Measurements from ENCODE around the gene DPF3. TPM values are rescaled to one million over a fixed set of nuclear protein-coding genes. Genes with fewer than 3 reads are reported as not detected.

The DPF3 gene
- total RNA-seq = 2.9 TPM

DNA sequence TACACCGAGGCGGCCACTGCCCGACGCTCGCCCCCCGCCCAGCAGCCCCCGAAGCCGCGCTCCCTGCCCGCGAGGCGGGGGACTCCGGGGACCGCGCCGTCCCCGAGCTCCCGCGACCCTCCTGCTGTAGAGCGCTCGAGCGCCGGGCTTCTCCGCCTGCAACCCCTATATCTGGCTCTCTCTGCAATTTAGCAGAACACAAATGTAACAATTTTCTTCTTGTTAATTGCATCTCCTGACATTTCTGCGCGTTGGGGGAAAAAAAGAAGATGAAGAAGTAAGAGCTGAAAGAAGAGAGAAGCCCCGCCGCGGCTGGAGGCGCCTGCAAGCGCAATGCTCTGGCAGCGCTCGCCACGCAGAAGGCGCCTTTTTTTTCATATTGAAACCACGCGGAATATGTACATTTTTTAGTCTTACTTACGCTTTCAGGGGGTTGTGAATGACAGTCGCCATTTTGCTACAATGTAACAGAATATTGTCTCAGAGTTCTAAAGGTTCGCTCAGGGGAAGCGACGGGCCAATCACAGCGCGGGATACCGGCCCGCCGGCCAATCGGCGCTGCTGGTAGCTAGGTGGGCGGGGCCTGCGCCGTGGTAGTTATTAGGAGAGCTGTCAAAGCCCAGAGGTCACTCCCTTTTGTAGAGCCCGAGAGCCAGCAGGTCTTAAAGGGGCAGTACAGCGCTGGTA lies at the start of gene DPF3:
TSS of gene DPF3 (minus strand) at position 466 of the 687 bp plus-strand sequence. CDS start at position 453, 13 bp downstream.
- ATAC-seq (peak; percentile 99), DNase-seq (ENCODE audit: low spot score) (peak; percentile 96)
- intact Hi-C loops (cut with DNase I) = no loop called here

DNA sequence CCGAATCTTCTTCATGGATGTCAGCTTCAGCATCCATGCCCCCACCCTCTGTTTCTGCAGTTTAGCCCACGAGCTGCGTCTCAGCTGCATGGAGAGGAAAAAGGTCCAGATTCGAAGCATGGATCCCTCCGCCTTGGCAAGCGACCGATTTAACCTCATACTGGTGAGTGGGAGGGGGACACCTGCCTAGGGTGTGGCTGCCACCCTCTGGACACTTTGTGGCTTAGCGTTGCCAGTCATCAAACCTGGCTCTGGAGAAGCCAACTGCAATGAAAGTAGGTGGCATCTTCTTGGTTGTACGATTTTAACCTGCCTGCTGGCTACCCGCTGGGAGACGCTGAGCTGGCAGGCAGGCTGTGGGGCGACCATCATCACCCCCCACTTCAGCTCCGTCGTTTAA lies 49.0 kb upstream of the DPF3 start:
- intact Hi-C loops (cut with DNase I) = no loop called here
- DNase-seq (ENCODE audit: low spot score) (no peak), ATAC-seq (no peak)

DNA sequence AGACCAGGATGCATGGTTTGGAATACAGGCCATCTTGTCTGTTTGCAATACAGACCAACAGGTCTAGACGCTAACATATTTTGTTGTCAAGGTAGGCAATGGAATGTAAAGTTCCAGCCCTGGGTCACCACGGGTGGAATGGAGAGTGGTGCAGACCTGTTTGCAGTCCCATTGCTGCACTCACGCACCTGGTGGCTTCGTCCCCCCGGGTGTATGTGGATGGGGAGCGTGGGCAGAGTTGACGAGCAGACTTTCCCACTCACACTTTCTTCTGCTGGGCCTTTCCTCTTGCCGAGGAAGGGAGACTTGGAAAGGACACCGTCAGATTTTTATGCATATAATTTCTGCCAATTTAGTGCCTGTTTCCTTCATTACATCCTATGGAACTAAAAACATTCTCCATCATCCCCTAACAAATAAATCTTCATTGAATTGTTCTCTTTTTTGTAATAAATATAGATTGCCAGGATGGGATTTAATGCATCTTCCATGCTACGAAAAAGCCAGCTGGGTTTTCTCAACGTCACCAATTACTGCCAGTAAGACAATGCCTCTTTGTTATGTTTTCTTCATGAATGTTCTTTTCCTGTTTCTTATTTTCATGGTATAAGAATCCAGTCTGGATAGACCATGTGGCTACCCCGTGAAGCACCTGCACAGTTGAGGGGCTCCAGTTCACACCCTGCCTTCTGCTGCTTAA lies 47.5 kb upstream of the DPF3 start:
- no peak for ATAC-seq
- intact Hi-C loops (cut with DNase I) = no loop called here
- DNase-seq (ENCODE audit: low spot score) = no peak

DNA sequence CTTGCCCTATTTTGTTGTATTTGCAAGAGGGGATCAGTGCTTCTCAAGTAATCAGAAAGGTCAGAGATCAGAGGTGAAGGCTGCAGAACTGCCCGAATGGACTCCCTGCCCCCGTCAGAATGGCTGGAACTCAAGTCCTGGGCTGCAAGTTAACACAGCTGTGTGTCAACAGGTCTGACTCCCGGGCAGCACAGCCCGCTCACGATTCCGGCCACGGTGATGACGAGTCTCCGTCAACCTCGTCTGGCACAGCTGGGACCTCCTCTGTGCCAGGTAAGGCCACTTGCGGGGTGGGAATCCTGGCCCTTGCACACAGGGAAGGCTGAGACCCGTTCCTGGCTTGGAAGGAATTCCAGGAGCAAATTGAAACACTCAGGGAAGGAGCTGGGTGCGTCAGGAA lies 45.7 kb upstream of the DPF3 start:
- ATAC-seq (no peak), DNase-seq (ENCODE audit: low spot score) (no peak)
- intact Hi-C loops (cut with DNase I) = no loop called here

DNA sequence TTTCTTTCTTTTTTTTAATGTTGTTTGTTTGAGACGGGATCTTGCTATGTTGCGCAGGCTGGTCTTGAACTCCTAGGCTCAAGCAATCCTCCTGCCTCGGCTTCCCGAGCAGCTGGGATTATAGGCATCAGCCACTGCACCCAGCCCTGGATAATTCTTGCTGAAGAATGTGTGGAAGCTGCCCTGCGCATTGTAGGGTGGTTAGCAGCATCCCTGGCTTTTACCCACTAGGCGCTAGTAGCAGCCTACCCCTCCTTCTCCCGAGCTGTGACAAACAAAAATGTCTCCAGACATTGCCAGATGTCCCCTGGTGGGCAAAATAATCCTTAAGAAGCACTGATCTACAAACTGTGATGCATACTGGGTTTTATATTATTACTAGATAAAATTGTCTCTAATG lies 39.0 kb upstream of the DPF3 start:
- ATAC-seq = no peak
- intact Hi-C loops (cut with DNase I) = no loop called here
- DNase-seq (ENCODE audit: low spot score) = no peak

GRCh38 chr14:72929316-72930080 lies 35.6 kb upstream of the DPF3 start:
- intact Hi-C loops (cut with DNase I) = loop anchor here (5.0 kb wide), 1 partner anchor 188 kb away; no protein-coding TSS in a partner anchor
- ATAC-seq (no peak), DNase-seq (ENCODE audit: low spot score) (no peak)

GRCh38 chr14:72928872-72929271 lies 35.0 kb upstream of the DPF3 start:
- DNase-seq (ENCODE audit: low spot score) (no peak), ATAC-seq (no peak)
- intact Hi-C loops (cut with DNase I) = loop anchor here (5.0 kb wide), 1 partner anchor 188 kb away; no protein-coding TSS in a partner anchor

GRCh38 chr14:72926292-72927028 lies 32.6 kb upstream of the DPF3 start, which contains the start of gene DCAF4:
Gene DCAF4 (plus strand): TSS chr14:72926464. CDS start chr14:72937979, 11,515 bp downstream.
- peak; percentile 99 for ATAC-seq
- intact Hi-C loops (cut with DNase I) = loop anchor here (5.0 kb wide), 1 partner anchor 191 kb away; no protein-coding TSS in a partner anchor
- DNase-seq (ENCODE audit: low spot score) = peak; percentile 95

GRCh38 chr14:72925815-72926291 lies 32.0 kb upstream of the DPF3 start:
- intact Hi-C loops (cut with DNase I) = loop anchor here (5.0 kb wide), 1 partner anchor 191 kb away; no protein-coding TSS in a partner anchor
- DNase-seq (ENCODE audit: low spot score) = no peak
- ATAC-seq = peak; percentile 60

GRCh38 chr14:72925171-72925759 lies 31.4 kb upstream of the DPF3 start:
- intact Hi-C loops (cut with DNase I) = loop anchor here (5.0 kb wide), 1 partner anchor 192 kb away; no protein-coding TSS in a partner anchor
- DNase-seq (ENCODE audit: low spot score) = no peak
- no peak for ATAC-seq

DNA sequence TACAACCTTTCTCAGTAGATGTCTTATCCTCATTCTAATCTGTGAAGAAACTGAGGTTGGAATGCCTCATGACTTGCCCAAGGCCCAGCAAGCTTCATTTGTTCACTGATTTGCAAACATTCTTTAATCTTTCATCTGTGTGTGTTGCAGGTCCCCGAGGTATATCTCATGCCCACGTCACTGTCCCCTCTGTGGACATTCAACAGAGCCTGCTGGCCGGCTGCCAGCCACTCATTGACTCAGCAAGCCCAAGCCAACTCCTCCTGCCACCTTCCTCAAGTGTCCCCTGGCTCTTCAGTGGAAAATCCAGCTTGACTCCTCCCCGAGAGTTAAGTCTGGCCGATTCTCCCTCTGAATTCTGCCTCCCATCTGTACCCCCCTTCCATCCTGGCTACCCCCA lies 30.4 kb upstream of the DPF3 start:
- intact Hi-C loops (cut with DNase I) = no loop called here
- ATAC-seq (no peak), DNase-seq (ENCODE audit: low spot score) (no peak)

- intact Hi-C loops (cut with DNase I) = no loop called here
- no peak for DNase-seq (ENCODE audit: low spot score)
- no peak for ATAC-seq
Measured at GRCh38 chr14:72921396-72921795, 27.5 kb upstream of the DPF3 start.

GRCh38 chr14:72920008-72920407 lies 26.1 kb upstream of the DPF3 start:
- intact Hi-C loops (cut with DNase I) = no loop called here
- ATAC-seq (no peak), DNase-seq (ENCODE audit: low spot score) (no peak)

- DNase-seq (ENCODE audit: low spot score) = no peak
- ATAC-seq = no peak
- intact Hi-C loops (cut with DNase I) = no loop called here
Measured at GRCh38 chr14:72917094-72917802, 23.3 kb upstream of the DPF3 start.

DNA sequence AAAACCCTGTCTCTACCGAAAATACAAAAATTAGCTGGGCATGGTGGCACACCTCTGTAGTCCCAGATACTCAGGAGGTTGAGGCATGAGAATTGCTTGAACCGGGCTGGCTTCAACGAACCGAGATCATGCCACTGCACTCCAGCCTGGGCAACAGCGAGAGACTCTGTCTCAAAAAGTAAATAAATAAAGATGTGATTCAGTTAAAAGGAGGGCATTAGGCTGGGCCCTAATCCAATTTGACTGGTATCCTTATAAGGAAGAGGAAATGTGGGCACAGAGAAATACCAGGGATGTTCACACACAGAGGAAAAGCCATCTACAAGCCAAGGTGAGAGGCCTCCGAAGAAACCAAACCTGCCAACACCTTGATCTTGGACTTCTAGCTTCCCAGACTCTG lies 22.3 kb upstream of the DPF3 start:
- ATAC-seq (no peak), DNase-seq (ENCODE audit: low spot score) (no peak)
- intact Hi-C loops (cut with DNase I) = no loop called here

DNA sequence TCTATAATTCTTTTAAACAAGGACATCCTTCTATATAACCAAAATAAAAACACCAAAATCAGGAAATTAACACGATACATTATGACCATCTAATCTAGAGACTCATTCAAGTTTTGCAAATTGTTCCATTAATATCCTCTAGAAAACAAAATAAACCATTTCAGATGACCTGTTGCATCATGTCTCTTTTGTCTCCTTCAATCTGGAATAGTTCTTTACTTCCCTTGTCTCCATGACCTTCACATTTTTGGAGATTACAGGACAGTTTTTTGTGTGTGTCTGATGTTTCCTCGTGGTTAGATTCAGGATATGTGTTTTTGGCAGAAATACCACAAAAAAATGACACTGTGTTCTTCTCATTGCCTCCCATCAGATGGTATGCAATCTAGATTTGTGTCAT lies 19.9 kb upstream of the DPF3 start:
- ATAC-seq (no peak), DNase-seq (ENCODE audit: low spot score) (no peak)
- intact Hi-C loops (cut with DNase I) = no loop called here

- ATAC-seq (peak; percentile 19), DNase-seq (ENCODE audit: low spot score) (no peak)
- intact Hi-C loops (cut with DNase I) = loop anchor here (5.0 kb wide), 1 partner anchor 392 kb away; no protein-coding TSS in a partner anchor
Measured at GRCh38 chr14:72909163-72909562, 15.3 kb upstream of the DPF3 start.

- ATAC-seq (no peak), DNase-seq (ENCODE audit: low spot score) (no peak)
- intact Hi-C loops (cut with DNase I) = loop anchor here (5.0 kb wide), 1 partner anchor 391 kb away; no protein-coding TSS in a partner anchor
Measured at GRCh38 chr14:72907886-72908285, 14.0 kb upstream of the DPF3 start.

All from sciatic nerve (tissue), 2 donors.